Measurements from ENCODE around the gene TIGD6. TPM values are rescaled to one million over a fixed set of nuclear protein-coding genes. Genes with fewer than 3 reads are reported as not detected.

TIGD6 gene
- total and polyA plus RNA-seq, 9 of the 15 experiments (the other 6 are each of a cell fraction or from before 2014, with no cell fraction given), result 1.8 to 6.3 (median 3.9) TPM

DNA sequence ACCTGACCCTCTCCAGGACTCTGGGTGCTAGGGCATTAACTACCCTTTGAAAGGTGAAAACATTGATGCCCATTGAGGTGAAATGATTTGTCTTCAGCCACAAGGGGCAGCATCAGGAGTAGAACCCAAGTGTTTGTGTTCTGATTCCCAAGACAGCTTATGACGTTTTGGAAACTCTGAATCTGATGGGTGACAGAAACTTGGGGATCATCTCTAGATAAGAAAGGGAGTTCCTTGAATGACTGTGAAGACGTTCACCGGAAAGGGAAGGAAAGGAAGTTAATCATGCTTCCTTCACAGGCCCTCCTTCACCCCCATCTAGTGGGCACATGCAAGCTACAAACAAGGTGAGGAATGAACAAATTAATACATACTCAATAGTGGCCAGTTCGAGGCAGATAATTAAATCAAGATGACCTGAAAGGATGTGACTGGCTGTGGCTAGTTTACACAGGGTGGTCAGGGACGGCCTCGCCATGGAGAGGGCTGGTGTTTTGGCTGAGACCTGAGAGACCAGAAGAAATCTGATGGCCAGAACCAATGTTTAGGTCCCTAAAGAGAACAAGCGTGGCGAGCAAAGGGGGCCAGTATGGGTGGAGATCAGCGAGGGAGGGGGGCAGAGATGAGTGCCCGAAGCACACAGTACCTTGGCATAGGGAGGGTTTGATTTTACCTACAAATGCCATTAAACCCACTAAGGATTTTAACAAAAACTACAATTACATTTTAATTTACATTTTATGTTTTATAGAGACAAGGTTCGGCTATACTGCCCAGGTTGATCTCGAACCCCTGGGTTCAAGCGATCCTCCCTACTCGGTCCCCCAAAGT lies 40.8 kb downstream of the TIGD6 start (continued):
- TF ChIP-seq, protein P1, sequence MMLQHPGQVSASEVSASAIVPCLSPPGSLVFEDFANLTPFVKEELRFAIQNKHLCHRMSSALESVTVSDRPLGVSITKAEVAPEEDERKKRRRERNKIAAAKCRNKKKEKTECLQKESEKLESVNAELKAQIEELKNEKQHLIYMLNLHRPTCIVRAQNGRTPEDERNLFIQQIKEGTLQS (IDR thresholded peaks at IDR 0.05), result peak; percentile 80; the same call in 1 of the 2 replicates
- TF ChIP-seq, protein P1 (CRISPR knock-in tag; conservative IDR thresholded peaks at IDR 0.05), result no peak
- TF ChIP-seq ARID1B (IDR thresholded peaks at IDR 0.05) (peak; percentile 66), KLF10 (CRISPR knock-in tag; IDR thresholded peaks at IDR 0.05) (no peak), ZNF134 (CRISPR knock-in tag; conservative IDR thresholded peaks at IDR 0.05) (no peak), TSC22D4 (tag; IDR thresholded peaks at IDR 0.05) (no peak), HNRNPUL1 (IDR thresholded peaks at IDR 0.05; ENCODE audit: low read length) (no peak), ATF7 (IDR thresholded peaks at IDR 0.05) (peak; percentile 86), SIN3B (IDR thresholded peaks at IDR 0.05; ENCODE audit: low read depth) (no peak), ETV5 (CRISPR knock-in tag; IDR thresholded peaks at IDR 0.05; ENCODE audit: low read depth) (peak; percentile 69), MYC (IDR thresholded peaks at IDR 0.05; ENCODE audit: low read depth, low read length) (peak; percentile 48; the same call in 1 of the 2 replicates), MYC (CRISPR knock-in tag; IDR thresholded peaks at IDR 0.05; ENCODE audit: borderline replicate concordance, low read depth) (no peak), FOSL1 (tag; conservative IDR thresholded peaks at IDR 0.05) (peak; percentile 96), ARNT (IDR thresholded peaks at IDR 0.05) (0 out of 4 replicates have a peak, but pooled peaks of 1 of the 2 experiments have one; percentile 12), KLF16 (IDR thresholded peaks at IDR 0.05) (peak; percentile 21; the same call in 1 of the 2 replicates), DPF2 (IDR thresholded peaks at IDR 0.05) (peak; percentile 64), POLR3A (IDR thresholded peaks at IDR 0.05; ENCODE audit: borderline replicate concordance, extremely low read depth, insufficient read depth, insufficient read length) (no peak), BACH1 (tag; IDR thresholded peaks at IDR 0.05) (0 out of 2 replicates have a peak, but pooled peaks have one; percentile 55), ZNF644 (tag; IDR thresholded peaks at IDR 0.05; ENCODE audit: low read depth) (peak; percentile 80; the same call in 1 of the 2 replicates), JUN (IDR thresholded peaks at IDR 0.05; ENCODE audit: borderline replicate concordance, low read depth, low read length) (0 out of 2 replicates have a peak, but pooled peaks have one; percentile 74), JUN (CRISPR knock-in tag; IDR thresholded peaks at IDR 0.05; ENCODE audit: borderline replicate concordance) (no peak)
- TF ChIP-seq, protein P2, sequence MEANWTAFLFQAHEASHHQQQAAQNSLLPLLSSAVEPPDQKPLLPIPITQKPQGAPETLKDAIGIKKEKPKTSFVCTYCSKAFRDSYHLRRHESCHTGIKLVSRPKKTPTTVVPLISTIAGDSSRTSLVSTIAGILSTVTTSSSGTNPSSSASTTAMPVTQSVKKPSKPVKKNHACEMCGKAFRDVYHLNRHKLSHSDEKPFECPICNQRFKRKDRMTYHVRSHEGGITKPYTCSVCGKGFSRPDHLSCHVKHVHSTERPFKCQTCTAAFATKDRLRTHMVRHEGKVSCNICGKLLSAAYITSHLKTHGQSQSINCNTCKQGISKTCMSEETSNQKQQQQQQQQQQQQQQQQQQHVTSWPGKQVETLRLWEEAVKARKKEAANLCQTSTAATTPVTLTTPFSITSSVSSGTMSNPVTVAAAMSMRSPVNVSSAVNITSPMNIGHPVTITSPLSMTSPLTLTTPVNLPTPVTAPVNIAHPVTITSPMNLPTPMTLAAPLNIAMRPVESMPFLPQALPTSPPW (CRISPR knock-in tag; IDR thresholded peaks at IDR 0.05), result peak; percentile 48; the same call in 1 of the 2 replicates
- TF ChIP-seq, protein P3, sequence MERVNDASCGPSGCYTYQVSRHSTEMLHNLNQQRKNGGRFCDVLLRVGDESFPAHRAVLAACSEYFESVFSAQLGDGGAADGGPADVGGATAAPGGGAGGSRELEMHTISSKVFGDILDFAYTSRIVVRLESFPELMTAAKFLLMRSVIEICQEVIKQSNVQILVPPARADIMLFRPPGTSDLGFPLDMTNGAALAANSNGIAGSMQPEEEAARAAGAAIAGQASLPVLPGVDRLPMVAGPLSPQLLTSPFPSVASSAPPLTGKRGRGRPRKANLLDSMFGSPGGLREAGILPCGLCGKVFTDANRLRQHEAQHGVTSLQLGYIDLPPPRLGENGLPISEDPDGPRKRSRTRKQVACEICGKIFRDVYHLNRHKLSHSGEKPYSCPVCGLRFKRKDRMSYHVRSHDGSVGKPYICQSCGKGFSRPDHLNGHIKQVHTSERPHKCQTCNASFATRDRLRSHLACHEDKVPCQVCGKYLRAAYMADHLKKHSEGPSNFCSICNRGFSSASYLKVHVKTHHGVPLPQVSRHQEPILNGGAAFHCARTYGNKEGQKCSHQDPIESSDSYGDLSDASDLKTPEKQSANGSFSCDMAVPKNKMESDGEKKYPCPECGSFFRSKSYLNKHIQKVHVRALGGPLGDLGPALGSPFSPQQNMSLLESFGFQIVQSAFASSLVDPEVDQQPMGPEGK (CRISPR knock-in tag; IDR thresholded peaks at IDR 0.05; ENCODE audit: borderline replicate concordance), result no peak
- TF ChIP-seq, protein P4, sequence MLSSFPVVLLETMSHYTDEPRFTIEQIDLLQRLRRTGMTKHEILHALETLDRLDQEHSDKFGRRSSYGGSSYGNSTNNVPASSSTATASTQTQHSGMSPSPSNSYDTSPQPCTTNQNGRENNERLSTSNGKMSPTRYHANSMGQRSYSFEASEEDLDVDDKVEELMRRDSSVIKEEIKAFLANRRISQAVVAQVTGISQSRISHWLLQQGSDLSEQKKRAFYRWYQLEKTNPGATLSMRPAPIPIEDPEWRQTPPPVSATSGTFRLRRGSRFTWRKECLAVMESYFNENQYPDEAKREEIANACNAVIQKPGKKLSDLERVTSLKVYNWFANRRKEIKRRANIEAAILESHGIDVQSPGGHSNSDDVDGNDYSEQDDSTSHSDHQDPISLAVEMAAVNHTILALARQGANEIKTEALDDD (IDR thresholded peaks at IDR 0.05), result peak; percentile 66
